GM19025 (cell line): ENCODE data around the gene POLR2J3.
"Not testable (repeated sequence)": the region's sequence is repeated elsewhere in the genome, so short reads cannot be mapped to it uniquely, and the experiment has no call there.

Experiments used
- ATAC-seq: cut with Tn5 transposase; IDR thresholded peaks from one replicate; pipeline ENCODE4 v1.9.1; 2021; ENCODE audit warnings: mild to moderate bottlenecking, low read depth, moderate library complexity; ENCODE audit not compliant: unreplicated experiment

Gene POLR2J3

DNA sequence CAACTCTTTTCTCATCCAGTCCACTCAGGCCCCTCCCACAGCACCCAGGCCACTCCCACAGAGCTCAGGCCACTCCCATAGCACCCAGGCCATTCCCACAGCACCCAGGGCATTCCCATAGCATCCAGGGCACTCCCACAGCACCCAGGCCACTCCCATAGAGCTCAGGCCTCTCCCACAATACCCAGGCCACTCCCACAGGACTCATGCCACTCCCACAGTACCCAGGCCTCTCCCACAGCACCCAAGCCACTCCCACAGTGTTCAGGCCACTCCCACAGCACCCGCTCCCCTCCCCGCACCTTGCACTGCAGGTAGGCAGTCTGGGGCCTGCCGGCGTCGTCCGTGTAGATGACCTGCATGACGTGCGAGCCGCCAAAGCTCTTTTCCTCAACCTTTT is 17.5 kb upstream of the POLR2J3 start:
- peak; percentile 33 for ATAC-seq

DNA sequence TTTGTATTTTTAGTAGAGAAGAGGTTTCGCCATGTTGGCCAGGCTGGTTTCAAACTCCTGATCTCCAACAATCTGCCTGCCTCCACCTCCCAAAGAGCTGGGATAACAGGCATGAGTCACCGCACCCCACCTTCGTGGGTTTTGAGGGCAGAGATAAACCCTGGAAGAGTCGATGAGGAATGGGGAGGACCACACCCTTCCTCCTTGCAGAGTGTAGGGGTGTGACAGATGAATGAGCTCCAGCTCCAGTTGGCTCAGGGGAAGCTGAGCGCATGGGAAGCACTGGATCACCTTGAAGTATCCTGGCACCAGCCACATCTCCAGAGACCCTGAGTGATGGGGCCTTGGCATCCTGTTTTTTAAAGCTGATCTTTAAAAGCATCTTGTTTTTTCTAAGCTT is 11.1 kb upstream of the POLR2J3 start:
- ATAC-seq: not testable (repeated sequence)

DNA sequence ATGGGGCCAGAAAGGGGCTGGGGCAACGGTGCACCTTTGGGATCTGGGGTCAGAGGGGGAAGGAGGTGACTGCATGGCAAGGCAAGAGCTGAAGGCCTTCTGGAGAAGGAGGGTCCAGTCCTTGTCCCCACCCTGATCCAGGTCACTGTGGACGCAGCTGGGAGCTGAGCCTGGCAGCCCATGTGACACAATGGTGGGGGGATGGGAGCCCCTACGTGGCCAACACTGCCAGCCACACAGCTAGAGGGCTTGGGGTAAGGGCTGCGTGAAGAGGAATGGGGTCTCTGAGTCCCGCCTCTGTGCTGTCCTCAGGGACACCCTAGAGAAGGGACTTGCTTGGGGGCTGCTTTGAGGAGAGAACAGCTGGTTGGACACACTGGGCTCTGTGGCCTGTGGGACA is 9.3 kb upstream of the POLR2J3 start:
- ATAC-seq: not testable (repeated sequence)

DNA sequence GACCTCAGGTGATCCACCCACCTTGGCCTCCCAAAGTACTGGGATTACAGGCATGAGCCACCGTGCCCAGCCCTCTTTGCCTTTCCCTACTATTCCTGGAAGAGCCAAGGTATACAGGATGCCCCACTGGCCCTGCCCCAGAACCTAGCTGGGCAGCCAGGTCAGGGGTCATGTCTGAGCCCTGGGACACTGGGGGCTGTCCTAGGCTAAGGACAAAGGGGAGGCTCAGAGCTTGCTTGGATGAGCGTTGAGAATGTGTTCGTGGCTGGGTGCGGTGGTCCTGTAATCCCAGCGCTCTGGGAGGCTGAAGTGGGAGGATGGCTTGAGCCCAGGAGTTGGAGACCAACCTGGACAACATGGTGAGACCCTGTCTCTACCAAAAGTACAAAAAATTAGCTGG is 6.1 kb upstream of the POLR2J3 start:
- not testable (repeated sequence) for ATAC-seq

DNA sequence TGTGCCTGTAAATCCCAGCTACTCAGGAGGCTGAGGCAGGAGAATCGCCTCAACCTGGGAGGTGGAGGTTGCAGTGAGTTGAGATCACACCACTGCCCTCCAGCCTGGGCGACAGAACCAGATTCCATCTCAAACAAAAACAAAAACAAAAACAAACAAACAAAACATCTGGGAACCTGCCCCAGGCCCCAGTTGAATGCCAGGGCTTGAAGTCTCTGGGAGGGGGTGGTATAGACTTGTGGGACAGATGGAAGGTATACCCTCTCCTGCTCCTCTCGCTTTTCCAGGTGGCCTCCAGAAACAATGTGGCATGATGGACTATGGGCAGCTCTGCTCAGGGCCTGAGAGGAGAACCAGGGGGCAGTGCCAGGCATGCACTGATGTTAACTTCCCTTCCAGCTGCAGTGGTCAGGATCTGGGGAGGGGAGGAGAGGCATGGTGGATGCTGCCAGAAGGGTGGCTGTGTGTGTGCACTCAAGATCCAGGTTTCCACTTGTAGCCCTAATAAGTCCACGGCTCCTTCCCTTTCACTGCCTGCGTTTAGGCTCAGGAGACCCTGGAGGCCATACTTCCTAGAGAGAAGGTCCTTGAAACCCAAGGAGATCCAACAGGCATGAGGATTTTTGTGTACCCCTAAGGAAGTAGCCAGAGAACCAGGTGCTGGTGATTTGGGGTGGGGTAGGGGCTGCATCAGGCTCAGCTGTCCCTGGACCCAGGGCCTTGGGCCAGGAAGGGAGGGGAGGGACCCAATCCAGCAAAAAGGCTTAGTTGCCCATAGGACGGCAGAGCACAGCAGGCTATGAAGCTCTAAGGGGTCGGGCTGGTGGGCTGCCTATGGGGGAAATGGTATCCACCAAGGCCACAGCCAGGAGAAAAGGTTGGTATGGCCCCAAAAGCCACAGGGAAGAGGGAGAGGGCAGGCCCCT is 5.2 kb upstream of the POLR2J3 start:
- not testable (repeated sequence) for ATAC-seq

DNA sequence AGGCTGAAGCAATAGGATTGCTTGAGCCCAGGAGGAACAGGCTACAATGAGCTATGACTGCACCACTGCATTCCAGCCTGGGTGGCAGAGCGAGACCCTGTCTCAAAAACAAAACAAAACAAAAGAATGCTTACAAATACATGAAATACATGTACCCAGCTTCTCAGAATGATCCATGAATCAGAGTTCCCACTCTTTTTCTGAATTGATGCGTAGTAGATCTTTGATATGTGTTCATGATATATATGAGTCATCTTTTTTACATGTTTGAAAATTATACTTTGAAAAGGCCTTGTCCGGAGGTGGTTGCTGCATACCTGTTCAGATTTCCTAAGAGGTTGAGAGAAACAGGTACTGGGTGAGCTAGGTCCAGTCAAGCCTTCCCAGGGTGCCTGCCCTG is 4.0 kb upstream of the POLR2J3 start:
- ATAC-seq: not testable (repeated sequence)

DNA sequence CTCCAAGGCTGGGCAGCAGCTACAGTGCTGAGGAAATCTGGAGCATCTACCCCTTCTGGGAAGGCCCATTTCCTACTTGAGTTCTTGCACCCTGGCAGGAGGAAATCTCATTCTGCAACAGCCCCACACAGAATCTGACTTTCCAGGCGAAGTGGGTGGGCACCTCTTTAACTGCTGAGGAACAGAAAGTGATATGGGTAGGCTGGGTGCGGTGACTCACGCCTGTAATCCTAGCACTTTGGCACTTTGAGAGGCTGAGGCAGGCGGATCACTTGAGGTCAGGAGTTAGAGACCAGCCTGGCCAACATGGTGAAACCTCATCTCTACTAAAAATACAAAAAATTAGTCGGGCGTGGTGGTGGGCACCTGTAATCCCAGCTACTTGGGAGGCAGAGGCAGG is 2.2 kb upstream of the POLR2J3 start:
- ATAC-seq: not testable (repeated sequence)

DNA sequence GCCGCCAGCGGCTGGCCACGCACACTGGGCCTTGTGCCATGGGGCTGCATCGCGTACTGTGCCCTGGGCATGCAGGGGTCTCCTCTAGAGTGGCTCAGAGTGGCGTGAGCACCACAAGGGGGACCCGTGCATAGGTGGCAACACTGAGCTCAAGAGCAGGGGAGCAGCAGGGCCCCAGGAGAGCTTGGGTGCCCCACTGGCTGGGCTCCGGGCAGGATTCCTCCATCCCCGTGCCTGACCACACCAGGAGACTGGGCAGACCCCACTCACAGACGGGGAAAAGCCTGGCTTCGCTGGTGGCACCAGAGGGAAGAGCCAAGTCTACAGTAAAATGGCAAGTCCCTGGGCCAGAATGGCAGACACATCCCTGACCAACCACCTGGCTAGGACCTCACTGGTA is 3.8 kb downstream of the POLR2J3 start:
- ATAC-seq: not testable (repeated sequence)

DNA sequence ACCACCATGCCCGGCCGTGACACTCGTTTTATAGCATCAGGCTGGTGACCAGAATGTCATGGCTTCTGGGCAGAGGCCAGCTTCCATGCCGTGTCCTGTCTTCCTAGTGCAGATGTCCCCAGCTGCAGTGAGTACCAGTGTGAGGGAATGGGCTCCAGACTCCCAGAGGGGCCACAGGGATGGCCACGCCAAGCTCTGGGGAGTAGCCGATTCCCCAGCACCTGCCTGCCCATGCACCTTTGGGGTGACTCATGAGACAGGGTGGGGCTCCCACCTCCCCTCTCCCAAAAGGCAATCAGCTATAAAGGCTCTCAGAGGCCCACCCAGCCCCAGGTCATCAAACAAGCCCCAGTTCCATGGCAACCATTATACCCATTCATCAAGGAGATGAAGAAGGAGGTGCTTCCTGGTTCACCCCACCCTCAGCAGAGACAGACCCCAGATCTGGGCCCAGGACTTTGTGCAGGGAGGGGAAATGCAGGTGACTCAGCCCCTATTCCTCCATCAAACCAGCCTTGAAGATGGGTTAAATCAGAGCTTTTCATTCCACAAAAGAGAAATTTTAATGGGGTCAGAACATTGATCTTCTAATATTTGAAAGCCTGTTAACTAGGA is 21.5 kb downstream of the POLR2J3 start, which contains the start of gene SPDYE2:
Gene SPDYE2 (plus strand): TSS at position 419 of the 615 bp plus-strand sequence. CDS start 2,030 bp downstream, outside the sequence.
- ATAC-seq: not testable (repeated sequence)

DNA sequence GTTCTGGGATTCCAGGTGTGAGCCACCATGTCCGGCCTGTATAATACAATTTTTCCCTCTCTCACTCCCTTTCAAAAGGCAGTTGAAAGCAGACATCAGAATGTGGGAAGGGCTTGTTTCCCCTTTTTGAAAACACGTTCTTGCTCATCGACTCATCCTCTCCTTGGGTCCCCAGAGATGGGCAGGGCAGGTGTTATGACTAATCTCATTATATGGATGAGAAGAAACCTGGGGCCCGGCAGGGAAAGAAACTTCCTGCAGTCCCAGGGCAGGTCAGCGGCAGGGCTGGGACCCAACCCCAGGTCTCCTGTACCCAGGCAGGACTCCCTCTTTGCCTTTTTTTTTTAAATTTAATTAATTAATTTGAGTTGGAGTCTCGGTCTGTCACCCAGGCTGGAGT is 26.0 kb downstream of the POLR2J3 start:
- ATAC-seq: peak; percentile 71

DNA sequence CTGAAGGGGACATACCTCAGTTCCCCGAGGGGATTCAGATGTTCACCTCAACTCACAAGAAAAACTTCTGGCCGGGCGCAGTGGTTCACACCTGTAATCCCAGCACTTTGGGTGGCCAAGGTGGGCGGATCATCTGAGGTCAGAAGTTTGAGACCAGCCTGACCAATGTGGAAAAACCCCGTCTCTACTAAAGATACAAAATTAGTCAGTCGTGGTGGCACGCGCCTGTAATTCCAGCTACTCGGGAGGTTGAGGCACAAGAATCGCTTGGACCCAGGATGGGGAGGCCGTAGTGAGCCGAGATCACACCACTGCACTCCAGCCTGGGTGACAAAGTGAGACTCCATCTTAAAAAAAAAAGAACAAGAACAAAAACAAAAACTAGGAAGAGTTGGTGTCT is 27.1 kb downstream of the POLR2J3 start:
- ATAC-seq: not testable (repeated sequence)

DNA sequence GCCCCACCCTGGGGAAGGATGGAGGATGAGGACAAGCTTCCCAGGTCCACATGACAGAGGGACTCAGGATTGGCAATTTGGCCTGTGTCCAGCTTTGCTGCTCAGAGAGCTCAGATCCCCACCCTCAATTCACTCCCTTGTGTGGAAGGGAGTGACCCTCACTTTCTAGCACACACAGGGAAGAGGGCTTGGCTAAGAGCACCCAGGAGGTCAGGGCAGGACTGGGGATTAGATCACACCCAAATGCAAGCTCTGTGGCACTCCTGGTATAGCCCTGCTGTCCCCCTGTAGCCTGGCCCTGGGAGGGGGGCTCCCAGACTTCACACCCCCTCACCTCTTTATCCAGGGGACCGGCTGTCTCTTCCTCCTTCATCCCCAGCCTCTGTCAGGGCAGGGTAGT is 28.0 kb downstream of the POLR2J3 start:
- not testable (repeated sequence) for ATAC-seq

DNA sequence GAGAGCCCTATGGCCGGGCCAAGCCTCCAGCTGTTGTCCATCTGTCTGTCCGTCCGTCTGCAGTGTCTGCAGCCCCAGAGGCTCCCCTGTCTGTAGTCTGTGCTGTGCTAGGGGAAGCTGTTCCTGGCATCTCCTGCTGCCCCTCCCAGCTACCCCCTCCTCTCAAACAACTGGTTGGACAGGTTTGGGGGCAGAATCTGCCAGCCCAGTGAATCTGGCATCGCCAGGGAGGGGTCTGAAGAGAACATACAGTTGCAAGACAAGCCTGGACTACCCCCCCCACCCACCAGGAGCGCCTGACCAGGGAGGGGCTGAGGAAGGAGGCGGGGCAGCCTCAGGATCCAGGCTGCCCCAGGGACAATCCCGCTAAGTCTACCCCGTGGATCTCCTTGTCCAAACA is 28.8 kb downstream of the POLR2J3 start, which contains the start of gene UPK3BL2:
Gene UPK3BL2 (minus strand): TSS at position 101 of the 400 bp plus-strand sequence. CDS start 60 bp downstream, at position 41.
- not testable (repeated sequence) for ATAC-seq

DNA sequence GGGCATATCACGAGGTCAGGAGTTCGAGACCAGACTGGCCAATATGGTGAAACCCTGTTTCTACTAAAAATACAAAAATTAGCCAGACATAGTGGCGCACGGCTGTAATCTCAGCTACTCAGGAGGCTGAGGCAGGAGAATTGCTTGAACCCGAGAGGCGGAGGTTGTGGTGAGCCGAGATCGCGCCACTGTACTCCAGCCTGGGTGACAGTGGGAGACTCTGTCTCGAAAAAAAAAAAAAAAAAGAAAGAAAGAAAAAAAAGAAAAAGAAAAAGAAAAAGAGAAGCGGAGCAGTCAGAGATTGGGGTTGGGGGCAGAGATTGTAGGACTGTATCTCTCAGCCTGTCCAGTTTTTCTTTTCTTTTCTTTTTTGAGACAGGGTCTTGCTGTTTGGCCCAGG is 29.6 kb downstream of the POLR2J3 start:
- ATAC-seq: not testable (repeated sequence)

DNA sequence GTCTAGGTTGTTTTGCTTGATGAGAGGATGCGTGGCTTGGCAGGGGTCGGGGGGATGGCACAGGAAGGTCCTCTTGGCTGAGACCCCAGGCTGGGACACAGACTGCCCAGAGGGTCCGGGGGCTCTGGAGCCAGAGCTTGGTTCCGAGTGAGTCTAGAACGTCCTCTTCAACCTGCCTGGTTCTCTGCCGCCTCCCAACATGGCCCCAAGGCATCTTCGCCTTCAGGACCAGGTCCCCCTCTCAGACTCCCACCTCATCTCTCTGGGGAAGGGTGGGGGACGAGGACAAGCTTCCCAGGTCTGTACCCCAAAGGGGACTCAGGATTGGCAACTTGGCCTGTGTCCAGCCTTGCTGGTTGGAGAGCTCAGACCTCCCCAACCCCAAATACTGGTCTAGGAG is 30.3 kb downstream of the POLR2J3 start:
- not testable (repeated sequence) for ATAC-seq

DNA sequence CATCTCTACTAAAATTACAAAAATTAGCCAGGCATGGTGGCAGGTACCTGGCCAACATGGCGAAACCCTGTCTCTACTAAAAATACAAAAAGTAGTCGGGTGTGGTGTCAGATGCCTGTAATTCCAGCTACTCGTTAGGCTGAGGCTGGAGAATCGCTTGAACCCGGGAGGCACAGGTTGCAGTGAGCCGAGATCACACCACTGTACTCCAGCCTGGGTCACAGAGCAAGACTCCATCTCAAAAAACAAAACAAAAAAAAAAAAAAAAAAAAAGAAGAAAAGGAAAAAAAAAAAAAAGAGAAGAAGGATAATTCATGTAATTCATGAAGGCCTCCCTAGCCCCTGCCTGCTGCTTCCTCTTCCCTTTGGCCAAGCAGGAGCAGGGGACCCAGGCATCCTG is 31.8 kb downstream of the POLR2J3 start:
- ATAC-seq: not testable (repeated sequence)

DNA sequence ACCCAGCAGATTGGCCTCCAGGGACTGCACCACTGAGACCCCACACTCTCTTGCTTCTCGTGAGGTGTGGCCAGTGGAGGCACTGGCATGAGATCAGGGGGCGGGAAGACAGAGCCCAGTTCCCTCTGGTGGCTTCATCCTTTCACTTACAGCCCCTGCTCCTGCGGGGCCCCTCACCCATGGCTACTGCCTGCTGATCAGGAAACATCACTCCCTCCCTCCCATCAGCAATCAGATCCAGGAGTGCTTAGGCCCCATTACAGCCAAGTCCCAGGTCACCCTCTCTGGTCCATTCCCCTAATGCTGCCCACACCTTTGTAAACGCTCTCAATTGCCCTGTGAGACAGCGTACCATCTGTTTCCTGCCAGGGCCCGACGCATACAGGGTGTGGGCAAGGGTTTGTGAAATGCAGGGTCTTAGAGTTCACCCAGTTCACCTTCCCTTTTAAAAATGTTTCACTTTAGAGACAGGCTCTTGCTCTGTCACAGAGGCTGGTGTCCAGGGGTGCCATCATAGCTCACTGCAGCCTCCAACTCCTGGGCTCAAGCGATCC is 37.2 kb downstream of the POLR2J3 start:
- not testable (repeated sequence) for ATAC-seq

DNA sequence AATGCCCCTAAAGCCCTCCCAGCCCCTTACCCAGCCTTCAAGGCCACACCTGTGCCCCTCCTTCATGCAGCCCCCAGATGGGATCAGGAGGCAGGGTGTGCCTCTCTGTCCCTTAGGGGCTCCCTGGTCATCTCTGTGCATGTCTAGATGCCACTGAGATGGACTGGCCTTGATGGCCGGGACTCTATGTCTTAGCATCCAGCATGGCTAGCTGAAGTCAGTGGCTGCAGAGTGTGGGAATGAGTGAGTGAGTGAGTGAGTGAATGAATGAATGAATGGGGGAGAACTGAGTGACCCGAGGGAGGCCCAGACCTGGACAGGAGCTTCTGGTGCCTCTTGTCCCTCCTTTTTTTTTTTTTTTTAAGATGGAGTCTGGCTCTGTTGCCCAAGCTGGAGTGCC is 40.3 kb downstream of the POLR2J3 start:
- ATAC-seq: not testable (repeated sequence)

DNA sequence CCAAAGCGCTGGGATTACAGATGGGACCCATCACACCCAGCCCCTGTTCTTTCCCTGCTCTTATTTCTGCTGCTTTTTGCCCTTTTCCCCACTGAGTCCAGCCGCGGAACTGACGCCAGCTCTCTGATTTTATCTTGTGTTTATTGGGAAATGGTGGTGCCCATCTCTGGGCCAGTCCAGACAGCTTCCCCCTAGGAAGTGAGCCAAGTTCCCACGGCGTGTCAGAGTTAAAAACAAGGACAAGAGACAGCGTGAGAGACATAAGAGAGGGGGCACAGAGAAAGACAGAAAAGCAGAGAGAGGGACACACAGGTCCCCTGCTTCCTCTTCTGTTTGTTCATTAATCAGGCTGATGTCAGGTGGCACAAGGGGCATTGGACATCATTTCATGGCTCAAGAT is 40.8 kb downstream of the POLR2J3 start:
- not testable (repeated sequence) for ATAC-seq

DNA sequence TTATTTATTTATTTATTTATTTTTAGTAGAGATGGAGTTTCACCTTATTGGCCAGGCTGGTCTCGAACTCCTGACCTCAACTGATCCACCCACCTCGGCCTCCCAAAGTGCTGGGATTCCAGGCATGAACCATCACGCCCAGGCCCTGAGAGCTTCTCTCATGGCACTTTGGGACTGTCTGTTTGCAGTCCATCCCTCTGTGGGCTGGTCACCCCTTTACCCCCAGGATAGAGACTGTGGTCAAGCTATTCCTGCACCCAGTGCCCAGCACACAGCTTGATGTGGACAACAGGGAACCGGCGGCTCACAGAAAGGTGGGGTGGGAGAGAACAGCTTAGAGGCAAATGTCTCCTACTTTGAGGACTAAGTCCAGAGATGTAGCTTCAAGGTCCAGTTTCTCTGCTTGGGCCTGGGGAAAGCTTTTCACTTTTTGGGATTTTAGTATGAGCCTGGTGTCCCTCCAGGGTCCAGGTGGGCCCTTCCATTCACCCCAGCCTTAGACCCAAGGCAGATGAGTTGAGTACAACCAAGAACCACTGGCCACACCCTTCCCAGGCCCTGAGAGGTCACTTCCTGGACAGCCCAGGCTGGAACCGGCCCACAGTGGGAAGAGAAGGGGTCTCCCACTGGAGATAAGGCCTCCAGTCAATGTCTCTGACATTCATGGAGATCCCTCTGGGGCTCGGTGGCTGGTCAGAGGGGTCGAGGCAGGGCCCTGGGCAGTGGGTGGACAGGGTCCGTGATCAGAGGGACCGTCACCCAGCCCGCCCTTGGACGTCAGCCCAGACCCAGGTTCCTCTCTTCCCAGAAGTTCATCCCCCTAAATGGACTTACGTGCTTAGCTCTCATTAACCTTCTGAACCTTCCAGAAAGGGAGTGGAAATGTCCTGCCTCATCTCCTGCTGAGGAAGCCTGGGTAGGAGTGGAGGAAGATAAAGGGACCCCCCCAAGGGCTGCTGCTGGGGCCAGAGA is 44.3 kb downstream of the POLR2J3 start:
- not testable (repeated sequence) for ATAC-seq
